GM18909 (cell line): ENCODE results near the gene SIMC1.

Source experiments
- ATAC-seq: cut with Tn5 transposase; IDR thresholded peaks from one replicate; pipeline ENCODE4 v1.9.1; 2021; ENCODE audit warnings: mild to moderate bottlenecking; ENCODE audit not compliant: unreplicated experiment, poor library complexity

Gene SIMC1

DNA sequence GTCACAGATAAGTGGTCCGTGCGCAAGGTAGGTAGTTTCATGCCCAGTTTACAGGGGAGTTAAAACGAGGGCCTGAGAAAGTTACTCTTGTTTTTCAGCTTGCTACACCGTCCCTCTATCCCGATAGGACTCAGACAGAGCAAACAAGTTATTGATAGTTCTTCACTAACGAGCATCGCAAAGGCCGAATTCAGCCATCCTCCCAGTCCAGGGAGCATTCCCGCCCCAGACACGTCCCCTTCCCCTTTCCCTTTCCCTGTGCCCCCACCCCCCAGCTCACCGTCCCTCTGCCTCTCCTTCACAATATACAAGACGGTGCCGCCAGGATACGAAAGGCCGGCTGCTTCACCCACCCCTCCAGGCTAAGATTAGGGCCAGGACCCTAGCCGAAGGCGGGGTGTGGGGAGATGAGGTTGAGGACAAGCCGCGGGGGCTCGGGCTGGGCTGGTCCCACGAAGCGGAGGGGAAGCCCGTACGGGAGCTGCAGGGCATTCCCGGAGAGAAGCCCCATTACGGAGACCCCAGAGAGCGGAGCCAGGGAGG is 122.7 kb downstream of the SIMC1 start:
- no peak for ATAC-seq

DNA sequence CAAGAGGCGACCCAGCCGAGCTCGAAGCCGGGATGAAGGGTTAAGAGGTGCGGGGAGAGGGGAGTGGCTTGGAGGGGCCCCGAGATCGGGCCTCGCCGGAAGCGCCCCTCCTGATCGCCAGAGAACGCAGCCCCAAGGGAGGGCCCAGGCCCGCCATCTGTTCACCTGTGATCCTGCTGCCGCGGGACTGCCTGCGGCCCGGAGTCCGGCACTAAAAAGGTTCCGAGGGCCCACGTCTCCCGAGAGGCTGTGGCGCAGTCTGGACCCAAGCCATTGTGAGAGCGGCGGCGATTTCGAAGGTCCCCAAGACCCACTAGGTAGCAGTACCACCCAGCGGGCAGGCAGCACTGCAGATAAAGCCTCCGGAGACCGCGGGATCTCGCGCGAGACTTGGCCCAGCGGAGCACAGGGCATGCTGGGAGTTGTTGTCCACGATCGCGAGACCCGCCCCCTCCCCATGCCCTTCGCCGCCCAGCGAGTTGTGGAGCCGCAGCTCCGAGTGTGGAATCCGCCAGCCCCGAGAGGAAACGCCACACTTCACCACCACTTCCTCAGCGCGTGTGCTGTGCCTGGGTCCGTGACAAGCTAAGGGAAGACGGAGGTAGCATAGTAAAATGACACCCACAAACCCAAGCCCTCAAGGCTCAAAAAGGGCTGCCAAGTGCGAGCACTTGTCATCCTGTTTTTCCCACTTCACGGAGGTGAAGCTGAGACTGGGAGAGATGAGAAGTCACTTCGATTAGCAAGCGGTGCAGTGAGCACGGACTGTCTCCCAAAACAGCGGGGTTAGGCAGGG is 123.4 kb downstream of the SIMC1 start, which contains the start of gene KIAA1191:
TSS of gene KIAA1191 (minus strand) at position 328 of the 796 bp plus-strand sequence. CDS start 2,256 bp downstream, outside the sequence.
- ATAC-seq, result peak; percentile 93

DNA sequence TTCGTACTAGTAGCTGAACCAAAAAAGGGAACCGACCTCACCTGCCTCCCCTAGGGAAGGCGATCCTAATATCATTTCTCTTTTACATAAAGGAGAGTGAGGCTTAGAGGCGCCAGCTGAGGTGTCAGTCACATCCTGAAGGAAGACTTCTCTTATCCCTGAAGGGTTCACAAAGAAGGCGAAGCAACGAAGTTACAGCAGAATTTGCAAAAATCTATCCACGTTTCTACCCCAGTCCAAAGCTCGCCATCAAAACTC is 123.9 kb downstream of the SIMC1 start:
- peak; percentile 11 for ATAC-seq

DNA sequence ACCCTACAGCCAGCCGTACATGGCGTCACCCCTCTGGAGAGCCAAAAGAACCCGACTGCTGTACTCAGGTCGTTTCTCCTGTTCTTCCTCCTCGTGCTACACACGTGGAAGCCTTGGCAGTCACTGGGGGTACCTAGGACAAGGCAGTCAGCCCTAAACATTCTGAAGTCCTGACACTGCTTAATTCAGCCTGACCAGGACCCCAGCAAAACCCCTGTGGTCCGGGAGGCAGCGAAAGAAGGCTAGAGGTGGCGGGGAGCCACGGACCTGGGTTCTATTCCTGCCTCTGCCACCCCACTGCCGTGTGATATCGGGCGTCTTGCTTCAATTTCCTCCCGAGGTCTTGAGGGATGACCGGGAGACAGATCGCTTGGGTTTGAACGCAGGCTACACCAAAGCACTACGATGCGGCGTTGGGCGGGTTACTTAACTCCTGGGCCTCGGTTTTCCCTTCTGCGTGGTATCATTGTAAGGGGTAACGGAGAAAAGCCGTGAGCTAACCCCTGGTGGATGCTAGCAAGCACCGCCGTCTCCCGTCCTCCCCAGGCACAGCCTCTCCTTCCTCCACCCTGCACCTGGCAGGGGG is 126.6 kb downstream of the SIMC1 start:
- no peak for ATAC-seq

DNA sequence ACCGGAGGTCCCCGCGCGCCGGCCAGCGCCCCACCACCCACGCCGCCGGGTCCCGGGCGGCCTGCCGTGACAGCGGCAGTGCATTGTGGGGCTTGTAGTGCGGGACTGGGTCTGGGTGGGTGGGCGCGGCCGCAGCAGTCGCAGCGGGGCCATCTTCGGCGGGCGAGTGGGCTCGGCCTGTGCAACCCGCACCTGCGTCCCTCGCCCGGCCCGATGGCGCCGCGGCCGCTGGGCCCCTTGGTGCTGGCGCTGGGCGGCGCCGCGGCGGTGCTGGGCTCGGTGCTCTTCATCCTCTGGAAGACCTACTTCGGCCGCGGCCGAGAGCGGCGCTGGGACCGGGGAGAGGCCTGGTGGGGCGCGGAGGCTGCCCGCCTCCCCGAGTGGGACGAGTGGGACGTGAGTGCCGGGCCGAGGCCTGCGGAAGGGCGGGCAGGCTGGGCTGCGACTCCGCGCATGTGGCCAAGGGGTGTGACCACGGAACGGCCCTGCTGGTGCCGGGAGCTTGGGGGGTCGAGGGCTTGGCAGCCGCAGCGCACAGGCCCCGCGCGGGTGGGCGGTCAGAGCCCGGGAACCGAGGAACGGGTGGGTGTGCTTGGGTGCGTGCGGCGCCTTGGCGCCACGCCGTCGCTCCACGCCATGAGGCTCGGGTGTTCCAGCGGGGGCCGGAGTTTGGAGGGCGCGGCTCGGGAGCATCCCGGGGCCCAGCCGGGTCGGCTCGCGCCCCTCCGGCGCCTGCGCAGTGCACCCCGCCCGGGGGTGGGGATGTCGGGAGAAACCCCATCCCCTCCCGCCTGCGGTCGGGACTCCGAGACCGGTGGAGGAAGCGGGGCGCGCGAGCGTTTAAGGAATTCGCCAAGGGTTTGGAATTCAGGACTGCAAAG is 127.4 kb downstream of the SIMC1 start, which contains the start of gene ARL10:
TSS of gene ARL10 (plus strand) at position 137 of the 881 bp plus-strand sequence. CDS start at position 214, 77 bp downstream.
- ATAC-seq, result no peak

DNA sequence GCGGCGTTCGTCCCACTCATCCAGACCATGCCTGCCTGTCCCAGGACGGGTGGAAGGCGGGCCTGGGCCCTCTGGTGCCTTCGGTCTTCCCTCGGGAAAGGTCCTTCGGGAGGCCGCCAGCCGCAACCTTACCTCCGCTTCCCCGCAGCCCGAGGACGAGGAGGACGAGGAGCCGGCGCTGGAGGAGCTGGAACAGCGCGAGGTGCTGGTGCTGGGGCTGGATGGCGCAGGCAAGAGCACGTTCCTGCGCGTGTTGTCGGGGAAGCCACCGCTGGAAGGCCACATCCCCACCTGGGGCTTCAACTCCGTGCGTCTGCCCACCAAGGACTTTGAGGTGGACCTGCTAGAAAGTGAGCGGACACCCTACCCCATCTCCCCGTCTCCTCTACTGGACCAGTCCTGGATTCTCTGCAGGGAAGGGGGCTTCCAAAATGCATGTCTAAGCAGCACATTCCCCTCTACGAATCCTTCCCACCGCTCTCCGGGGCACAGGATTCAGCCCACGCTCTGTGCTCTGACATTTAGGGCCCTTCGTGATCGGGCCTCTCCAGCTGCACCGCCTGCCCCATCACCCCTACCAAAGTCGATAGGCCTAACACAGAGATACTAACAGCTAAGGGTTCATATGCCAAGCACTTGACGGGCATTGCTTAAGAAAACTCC is 128.1 kb downstream of the SIMC1 start:
- ATAC-seq, result no peak

DNA sequence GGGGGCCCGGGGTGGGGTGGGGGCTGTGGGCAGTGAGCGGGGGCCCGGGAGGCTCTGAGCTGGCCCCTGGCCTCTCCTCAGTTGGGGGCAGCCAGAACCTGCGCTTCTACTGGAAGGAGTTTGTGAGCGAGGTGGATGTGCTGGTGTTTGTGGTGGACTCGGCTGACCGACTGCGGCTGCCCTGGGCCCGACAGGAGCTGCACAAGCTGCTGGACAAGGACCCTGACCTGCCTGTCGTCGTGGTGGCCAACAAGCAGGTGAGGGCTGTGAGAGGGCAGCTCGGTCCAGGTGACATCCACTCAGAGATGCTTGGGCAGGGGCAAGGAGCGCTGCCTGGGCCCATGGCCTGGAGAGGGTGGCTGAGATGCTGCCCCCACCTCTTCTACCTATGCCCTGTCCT is 130.5 kb downstream of the SIMC1 start:
- no peak for ATAC-seq

DNA sequence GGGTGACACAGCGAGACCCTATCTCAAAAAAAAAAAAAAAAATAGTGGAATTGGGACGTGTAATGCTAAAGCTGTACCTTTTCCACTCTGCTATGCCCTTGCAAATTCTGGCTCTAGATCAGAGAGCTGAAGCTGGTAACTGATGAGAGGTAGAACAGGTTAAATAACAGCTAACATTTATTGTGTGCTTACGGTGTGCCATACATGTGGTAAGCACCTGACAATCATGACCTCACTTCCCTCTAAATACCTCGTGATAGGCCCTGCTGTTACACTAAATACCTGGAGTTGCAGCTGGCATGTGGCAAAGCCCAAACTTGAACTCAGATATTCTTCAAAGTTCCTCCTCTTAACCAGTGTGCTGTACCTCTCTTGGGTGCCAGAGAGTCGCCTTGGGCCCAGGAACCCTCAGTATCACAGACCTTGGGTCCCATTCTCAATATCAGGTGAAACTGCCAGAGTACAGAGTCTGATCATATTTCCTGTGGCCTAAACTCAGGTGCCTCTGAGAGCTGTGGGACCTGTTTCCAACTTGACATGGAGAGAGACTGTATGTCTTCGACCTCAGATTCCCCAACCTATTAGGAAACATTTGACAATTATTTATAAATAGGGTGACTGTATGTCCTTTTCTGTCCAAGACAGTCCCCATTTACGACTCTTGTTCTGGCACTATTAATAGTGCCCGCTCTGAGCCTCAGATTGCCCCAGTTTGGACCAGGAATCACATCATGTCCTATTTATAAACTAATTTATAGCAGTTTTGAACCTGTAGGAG is 131.9 kb downstream of the SIMC1 start:
- ATAC-seq, result no peak

DNA sequence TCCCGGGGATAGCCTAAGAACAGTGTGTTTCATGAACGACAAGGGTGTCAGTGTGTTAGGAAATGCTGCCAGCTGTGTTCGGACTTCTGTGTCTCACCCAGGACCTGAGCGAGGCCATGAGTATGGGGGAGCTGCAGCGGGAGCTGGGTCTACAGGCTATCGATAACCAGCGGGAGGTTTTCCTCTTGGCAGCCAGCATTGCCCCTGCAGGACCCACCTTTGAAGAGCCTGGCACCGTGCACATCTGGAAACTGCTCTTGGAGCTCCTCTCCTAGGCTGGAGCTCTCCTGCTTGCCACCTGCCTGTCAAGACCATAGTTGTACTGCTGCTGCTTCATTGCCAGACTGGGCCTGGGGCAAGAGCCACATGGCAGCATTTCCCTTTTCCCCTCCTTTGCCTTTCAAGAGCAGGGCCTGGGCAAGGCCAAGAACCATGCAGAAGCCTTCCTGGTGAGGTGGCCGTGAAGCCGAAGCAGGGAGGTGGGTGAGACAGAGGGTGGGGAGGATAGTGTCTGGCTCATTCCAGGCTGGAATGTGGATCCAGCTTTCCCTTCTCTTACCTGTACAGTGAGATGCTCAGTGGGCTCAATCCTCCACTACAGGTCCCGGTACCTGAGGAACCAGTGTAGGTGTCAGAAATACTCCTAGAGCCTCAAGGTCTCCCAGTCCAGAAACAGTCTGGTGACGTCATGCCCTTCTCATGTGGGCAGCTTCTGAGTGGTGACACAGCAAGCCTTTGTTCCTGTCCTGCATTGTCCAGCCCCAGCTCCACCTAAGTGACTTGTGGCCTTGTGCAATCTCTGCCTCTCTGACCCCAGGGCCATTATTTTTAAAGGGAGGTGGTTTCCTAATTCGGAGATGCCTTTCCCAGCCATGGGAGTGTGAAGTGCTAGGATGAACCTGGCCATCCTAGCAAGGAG is 133.7 kb downstream of the SIMC1 start:
- ATAC-seq, result no peak

DNA sequence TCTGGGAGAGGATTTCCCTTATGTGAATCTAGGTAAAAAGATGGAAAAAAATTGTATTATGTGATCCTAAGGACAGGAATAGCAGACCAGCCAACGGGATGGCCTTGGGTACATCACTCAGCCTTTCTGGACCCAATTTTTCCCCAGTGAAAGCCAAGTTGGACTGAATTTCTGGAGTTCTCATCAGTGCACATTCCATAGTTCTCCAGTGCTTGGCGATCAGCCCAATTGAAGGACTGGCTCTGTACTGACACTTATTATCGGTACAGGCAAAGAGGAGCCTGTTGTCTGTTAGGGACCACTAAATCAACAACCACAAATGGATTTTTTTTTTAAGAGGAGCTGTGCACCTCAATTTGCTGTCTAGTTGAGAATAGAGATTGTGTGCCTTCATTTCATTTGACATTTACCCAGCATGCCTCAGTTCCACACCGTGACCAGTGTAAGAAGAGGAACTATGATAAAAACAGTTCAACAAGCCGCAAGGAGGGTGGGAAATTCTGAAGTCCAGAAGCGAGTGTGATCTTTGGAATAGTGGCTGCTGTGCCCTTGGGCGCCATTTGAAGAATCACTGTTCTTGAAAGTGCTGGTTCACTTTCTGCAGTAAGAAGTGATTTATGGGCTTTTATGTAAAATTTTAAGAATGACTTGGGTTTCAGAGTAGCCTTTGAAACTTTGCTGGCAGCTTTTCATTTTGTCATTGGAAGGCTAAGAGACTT is 135.0 kb downstream of the SIMC1 start:
- no peak for ATAC-seq

DNA sequence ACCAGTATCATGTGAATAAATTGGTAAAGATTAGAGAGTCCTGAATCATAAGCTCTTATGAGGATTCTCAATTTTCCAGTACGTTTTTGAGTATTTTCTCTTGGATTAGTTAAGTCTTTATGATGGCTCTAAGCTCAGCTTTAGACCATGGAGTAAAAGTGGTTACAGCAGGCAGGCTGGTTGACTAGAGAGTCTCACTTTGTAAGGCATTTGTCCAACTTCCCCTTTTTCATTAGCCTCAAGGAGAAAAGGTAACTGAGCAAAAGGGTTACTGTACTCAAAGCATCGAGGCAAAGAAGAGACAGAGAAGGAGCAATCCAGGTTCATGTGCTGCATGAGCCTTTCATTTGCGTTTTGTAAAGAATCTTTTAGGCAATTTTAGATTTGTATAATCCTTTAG is 141.7 kb downstream of the SIMC1 start:
- ATAC-seq, result no peak

DNA sequence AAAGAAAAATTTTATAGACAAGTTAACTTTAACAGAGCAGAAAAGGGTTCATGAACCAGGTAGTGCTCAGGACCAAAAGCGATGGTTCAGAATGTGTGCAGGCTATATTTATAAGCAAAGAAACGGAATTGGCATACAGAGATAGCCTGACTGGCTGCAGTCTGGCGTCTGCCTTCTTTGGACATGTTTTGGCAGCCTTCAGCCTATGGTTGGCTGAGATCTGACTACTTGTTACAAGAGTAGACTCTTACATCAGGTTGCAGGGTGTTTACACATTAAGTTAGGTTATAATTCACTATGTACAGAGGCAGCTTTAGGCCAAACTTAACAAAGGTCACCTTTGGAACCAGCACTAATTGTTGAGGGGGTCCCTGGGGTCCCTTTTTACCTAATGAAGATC is 143.2 kb downstream of the SIMC1 start:
- ATAC-seq, result no peak

DNA sequence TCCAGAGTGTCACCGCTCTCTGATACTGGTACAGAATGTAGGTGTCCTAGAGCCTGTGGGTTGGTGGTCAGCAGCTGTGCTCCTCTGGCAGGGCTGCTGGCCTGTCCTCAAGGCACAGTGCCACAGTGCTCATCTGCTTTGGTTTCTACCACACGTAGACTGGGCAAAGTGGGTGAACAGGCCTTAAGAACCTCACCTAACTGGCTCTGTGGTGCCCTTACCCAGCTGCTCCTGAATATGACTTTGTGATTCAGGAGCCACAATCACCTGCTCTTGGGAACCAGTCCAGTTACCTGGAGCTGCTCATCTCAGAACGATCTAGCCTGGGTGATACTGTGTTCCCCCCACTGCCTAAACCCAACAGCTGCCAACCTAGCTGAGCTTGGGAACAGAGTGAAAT is 143.8 kb downstream of the SIMC1 start:
- ATAC-seq, result no peak

DNA sequence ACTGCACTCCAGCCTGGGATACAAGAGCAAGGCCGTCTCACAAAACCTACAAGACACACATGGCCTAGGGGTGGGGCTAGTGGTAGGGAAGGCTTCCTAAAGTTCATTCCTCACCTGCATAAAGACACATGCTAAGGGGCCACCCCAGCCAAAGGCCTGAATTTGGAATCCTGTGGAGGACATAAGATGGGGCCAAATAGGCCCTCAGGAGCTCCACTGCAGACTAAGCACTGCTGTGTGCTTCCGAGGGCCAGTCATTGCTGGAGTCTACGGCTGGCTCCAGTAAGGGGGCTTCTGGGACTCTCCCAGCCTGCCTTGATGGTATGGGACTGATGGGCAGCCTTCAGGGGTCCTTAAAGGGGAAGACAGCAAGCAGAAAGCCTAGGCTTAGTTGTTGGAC is 144.5 kb downstream of the SIMC1 start:
- no peak for ATAC-seq

DNA sequence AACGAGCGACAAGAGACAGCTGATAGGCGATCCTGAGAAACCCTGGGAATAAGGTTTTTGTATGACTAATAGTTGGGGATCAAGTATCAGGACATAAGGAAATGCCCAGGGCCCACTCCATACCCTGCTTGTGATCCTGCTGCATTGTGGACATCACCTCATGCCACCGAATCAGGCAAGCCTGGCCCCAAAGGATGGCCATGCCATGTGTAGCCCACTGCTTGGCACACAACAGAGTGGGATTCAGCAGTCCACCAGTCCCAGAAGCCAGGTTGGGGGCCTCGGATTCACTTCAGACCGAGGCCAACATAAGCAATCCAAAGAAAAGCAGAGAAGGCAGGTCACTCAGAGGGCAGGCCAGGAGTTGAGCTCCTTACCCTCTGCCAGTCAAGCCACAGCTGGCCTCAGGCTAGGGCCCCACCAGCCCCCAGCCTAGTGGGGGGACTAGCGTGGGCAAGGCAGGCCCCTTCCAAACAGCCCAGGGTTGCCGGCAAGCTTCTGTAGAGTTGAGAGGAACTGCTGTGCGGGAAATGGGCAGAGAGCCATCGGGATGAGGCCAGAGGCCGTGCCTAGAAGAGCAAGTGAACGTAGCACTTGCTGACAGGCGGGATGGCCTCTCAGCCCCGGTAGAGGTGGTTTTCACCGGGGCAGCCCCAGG is 145.2 kb downstream of the SIMC1 start:
- ATAC-seq, result no peak

DNA sequence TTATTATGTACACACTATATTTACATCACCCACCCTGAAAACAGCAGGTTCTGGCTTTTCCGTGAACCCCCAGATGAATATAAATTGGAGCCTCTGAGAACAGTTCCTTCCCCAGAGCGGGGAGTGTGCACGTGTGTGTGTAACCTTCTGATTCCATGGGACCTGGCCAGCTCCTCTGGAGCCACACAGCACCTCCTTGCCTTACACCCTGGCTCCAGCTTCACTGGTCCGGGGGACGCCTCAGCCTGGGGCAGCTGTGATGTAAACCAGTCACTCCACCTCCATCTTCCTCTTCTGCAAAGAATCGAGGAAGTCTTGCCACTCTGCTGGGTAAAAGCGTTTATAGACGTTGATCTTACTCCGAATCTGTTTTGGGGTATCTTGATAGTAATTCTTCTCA is 145.7 kb downstream of the SIMC1 start:
- ATAC-seq, result no peak

DNA sequence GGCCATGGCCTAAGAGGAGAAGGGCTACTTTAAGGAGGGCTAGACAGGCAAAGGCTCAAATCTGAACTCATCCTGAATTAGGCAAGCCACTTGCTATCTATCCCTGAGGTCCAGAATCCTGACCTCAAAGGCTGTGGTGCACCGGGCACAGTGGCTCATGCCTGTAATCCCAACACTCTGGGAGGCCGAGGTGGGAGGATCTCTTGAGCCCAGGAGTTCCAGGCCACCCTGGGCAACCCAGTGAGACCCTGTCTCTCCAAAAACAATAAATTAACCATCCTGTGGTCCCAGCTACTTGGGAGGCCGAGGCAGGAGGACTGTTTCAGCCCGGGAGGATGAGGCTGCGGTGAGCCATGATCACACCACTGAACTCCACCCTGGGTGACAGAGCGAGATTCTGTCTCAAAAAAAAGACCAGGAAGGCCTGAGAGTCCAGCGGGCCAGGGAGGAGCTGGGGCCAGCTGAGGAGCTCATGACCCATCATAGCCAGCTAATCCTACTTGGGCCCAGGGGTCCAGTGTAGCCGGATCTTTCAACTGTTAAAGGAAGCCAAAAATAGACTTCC is 146.2 kb downstream of the SIMC1 start:
- no peak for ATAC-seq
